Measurements from ENCODE around the gene RALGPS2.
"Not testable (repeated sequence)": the region's sequence is repeated elsewhere in the genome, so short reads cannot be mapped to it uniquely, and the experiment has no call there.

- not testable (repeated sequence) for TF ChIP-seq EZH2 (IDR thresholded peaks at IDR 0.05; ENCODE audit: borderline replicate concordance, low read depth, low read length, poor library complexity, severe bottlenecking); CTCF (conservative IDR thresholded peaks at IDR 0.05; ENCODE audit: low read depth, low read length)
Observed at GRCh38 chr1:178949866-178950265, 224.8 kb downstream of the RALGPS2 start.

Data from A673 (cell line).